ENCODE measurements around the gene ZDHHC19. TPM values are rescaled to one million over a fixed set of nuclear protein-coding genes. Genes with fewer than 3 reads are reported as not detected.
"Not testable (repeated sequence)": the region's sequence is repeated elsewhere in the genome, so short reads cannot be mapped to it uniquely, and the experiment has no call there.

Gene ZDHHC19
- total RNA-seq, 4 donors from 2014 or later: not detected

DNA sequence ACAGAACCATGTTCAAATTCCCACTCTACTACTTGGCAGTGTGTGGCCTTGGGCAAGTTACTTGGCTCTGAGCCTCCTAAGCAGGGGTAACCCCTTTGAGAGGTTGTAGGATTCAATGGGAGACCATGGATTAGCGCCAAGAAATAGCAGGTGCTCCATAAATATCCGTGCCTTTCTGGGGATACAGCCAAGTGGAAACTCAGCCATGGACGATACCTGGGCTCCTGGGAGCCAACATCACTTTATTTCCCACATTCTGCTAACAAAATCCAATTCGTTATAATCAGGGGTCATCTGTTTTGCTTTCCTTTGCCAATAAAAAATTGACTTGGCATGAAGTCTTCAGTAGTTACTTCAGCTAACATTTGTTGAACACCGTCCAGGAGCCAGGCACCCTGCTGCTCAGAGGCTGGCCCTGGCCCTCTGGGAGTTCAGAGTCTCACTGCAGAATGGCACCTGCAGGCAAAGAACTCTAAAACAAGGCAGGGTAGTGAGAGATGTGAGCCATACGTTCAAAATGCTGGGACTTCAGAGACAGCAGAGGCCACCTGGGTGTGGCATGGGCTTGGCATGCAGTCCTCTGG is 42.3 kb downstream of the ZDHHC19 start:
- TF ChIP-seq POLR2A (IDR thresholded peaks at IDR 0.05): no peak
- TF ChIP-seq, protein P1, sequence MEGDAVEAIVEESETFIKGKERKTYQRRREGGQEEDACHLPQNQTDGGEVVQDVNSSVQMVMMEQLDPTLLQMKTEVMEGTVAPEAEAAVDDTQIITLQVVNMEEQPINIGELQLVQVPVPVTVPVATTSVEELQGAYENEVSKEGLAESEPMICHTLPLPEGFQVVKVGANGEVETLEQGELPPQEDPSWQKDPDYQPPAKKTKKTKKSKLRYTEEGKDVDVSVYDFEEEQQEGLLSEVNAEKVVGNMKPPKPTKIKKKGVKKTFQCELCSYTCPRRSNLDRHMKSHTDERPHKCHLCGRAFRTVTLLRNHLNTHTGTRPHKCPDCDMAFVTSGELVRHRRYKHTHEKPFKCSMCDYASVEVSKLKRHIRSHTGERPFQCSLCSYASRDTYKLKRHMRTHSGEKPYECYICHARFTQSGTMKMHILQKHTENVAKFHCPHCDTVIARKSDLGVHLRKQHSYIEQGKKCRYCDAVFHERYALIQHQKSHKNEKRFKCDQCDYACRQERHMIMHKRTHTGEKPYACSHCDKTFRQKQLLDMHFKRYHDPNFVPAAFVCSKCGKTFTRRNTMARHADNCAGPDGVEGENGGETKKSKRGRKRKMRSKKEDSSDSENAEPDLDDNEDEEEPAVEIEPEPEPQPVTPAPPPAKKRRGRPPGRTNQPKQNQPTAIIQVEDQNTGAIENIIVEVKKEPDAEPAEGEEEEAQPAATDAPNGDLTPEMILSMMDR (IDR thresholded peaks at IDR 0.05): no peak
- intact Hi-C loops (cut with DNase I): no loop called here
- no peaks in the 10 kb centered on the region for H3K36me3 ChIP-seq
- H3K27ac ChIP-seq: no peak overlapping the region
- H3K4me1 ChIP-seq: peaks cover 0 to 3% of the 10 kb centered on the region in 2 donors
- 36% methylated on average over 6 of the region's 6 CpGs for WGBS, 2 donors
- peak; percentile 29 to 41 for DNase-seq
- H3K27me3 ChIP-seq: no peaks in the 10 kb centered on the region
- H3K4me3 ChIP-seq (replicated peaks in 1 of 3): no peak overlapping the region
- H3K9me3 ChIP-seq: no peaks in the 10 kb centered on the region

DNA sequence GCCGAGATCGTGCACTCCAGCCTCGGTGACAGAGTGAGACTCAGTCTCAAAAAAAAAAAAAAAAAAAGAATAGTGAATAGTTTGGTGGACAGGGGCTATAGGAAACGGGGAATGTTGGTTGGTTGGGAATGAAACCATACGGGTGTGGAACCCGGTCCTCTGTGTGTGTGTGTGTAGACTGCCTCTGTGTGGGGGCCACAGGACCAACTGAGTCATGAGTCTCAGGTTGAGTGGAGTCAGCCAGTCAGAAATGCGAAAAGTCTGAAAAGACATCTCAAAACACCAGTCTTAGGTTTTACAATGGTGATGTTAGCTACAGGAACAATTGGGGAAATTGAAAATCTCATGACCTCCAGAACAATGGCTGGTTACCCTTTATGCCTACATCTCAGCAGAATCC is 44.5 kb downstream of the ZDHHC19 start:
- intact Hi-C loops (cut with DNase I): no loop called here
- Histone ChIP-seq H3K36me3 (no peaks in the 10 kb centered on the region), H3K27me3 (no peaks in the 10 kb centered on the region), H3K4me3 (replicated peaks in 1 of 3) (no peak overlapping the region), H3K4me1 (peaks cover 0 to 3% of the 10 kb centered on the region in 2 donors), H3K9me3 (no peaks in the 10 kb centered on the region), H3K27ac (no peak overlapping the region)
- DNase-seq: no peak
- WGBS, 2 donors: 89 to 95% methylated on average over 7 of the region's 7 CpGs
- TF ChIP-seq POLR2A (IDR thresholded peaks at IDR 0.05): no peak
- TF ChIP-seq, protein P1 (IDR thresholded peaks at IDR 0.05): no peak

DNA sequence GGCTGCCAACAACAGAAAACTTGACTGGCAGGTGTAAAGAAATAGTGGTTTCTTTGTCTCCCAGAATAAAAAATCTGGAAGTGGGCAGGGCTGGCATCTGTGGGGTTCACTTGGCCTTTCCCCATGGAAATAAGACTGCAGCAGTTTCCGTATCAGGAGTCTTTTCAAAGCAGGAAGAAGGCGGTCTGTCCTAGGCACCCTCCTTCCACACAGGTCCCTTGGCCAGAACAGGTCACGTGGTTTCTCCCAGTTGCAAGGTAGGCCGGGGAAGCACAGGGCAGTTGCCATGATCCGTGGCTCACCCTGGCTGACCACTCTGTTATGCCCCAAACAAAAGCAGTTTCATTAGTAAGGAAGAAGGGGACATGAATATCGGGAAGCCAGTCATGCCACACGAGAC is 45.4 kb downstream of the ZDHHC19 start:
- intact Hi-C loops (cut with DNase I): no loop called here
- H3K27me3 ChIP-seq: no peaks in the 10 kb centered on the region
- no peak for TF ChIP-seq POLR2A (IDR thresholded peaks at IDR 0.05)
- TF ChIP-seq, protein P1 (IDR thresholded peaks at IDR 0.05): no peak
- peaks cover 0 to 3% of the 10 kb centered on the region in 2 donors for H3K4me1 ChIP-seq
- no peak overlapping the region for H3K4me3 ChIP-seq (replicated peaks in 1 of 3)
- no peak for DNase-seq
- H3K27ac ChIP-seq: no peak overlapping the region
- no peaks in the 10 kb centered on the region for H3K36me3 ChIP-seq
- 76 to 82% methylated on average over 7 of the region's 7 CpGs for WGBS, 2 donors
- H3K9me3 ChIP-seq: no peaks in the 10 kb centered on the region

DNA sequence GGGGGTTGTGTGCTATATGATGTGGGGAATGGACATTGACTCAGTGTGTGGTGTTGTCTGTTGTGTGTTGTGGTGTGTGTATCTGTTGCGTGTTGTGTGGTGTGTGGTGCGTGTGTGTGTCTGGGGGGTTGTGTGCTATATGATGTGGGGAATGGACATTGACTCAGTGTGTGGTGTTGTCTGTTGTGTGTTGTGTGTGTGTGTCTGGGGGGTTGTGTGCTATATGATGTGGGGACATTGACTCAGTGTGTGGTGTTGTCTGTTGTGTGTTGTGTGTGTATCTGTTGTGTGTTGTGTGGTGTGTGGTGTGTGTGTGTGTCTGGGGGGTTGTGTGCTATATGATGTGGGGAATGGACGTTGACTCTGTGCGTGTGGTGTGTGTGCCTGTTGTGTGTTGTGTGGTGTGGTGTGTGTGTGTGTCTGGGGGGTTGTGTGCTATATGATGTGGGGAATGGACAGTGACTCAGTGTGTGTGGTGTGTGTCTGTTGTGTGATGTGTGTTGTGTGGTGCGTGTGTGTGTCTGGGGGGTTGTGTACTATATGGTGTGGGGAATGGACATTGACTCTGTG is 46.1 kb downstream of the ZDHHC19 start:
- 76 to 78% methylated on average over 5 of the region's 5 CpGs for WGBS, 2 donors
- H3K36me3 ChIP-seq; H3K27me3 ChIP-seq; H3K27ac ChIP-seq; H3K9me3 ChIP-seq; intact Hi-C loops (cut with DNase I); H3K4me3 ChIP-seq (replicated peaks in 1 of 3); H3K4me1 ChIP-seq; DNase-seq: not testable (repeated sequence)

DNA sequence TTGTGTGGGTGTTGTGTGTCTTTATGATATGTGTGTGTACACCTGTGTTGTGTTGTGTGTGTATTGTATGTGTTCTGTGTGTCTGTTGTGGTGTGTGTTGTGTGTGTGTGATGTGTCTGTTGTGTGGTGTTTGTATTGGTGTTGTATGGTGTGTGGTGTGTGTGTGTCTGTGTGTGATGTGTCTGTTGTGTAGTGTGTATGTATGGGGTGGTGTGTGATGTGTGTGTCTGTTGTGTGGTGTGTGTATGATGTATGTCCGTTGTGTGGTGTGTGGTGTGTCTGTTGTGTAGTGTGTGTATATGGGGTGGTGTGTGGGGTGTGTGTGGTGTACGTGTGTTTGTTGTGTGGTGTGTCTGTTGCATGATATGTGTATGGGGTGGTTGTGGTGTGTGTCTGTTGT is 46.6 kb downstream of the ZDHHC19 start:
- H3K27ac ChIP-seq: no peak overlapping the region
- 84 to 87% methylated on average over 2 of the region's 2 CpGs for WGBS, 2 donors

More for the DNA sequence above, 46.6 kb downstream of the ZDHHC19 start:
- Histone ChIP-seq H3K36me3 (no peaks in the 10 kb centered on the region), H3K9me3 (no peaks in the 10 kb centered on the region), H3K27me3 (no peaks in the 10 kb centered on the region), H3K4me1 (peaks cover 12 to 13% of the 10 kb centered on the region in 2 donors), H3K4me3 (replicated peaks in 1 of 3) (no peak overlapping the region)
- TF ChIP-seq, protein P1 (IDR thresholded peaks at IDR 0.05): no peak
- no peak for TF ChIP-seq POLR2A (IDR thresholded peaks at IDR 0.05)
- intact Hi-C loops (cut with DNase I): no loop called here
- DNase-seq: no peak

Measured in thyroid gland (tissue), 4 donors.